Renal cortex interstitium (tissue), 11 donors: ENCODE measurements around the gene CDH3. TPM values are rescaled to one million over a fixed set of nuclear protein-coding genes. Genes with fewer than 3 reads are reported as not detected.
A peak's percentile ranks its signal among the peaks of the same experiment; 100 is the strongest.
"Not testable (repeated sequence)": the region's sequence is repeated elsewhere in the genome, so short reads cannot be mapped to it uniquely, and the experiment has no call there.

ENCODE experiments used
- DNase-seq, 11 donors: peaks; one replicate each; pipeline ENCODE4 v3.0.0-alpha.2; 2013; ENCODE audit warnings: low read depth in 9 of 11, low spot score in 4 of 11; ENCODE audit errors: extremely low read depth in 1 of 11
- polyA plus RNA-seq, 3 donors: library from polyadenylated mRNA; unstranded; fragments of 120-200 nt; gene quantifications; one replicate each; pipeline ENCODE4 v1.2.1, GENCODE V29; 2013; ENCODE audit not compliant: insufficient read length in 3 of 3

The CDH3 gene
- polyA plus RNA-seq, 3 donors, result 55.9 to 63.0 (median 60.3) TPM

GRCh38 chr16:68685685-68686478 lies 40.8 kb downstream of the CDH3 start:
- no peak for DNase-seq

- DNase-seq, result no peak
Measured at GRCh38 chr16:68686905-68687304, 41.8 kb downstream of the CDH3 start.

GRCh38 chr16:68689921-68690320 lies 44.8 kb downstream of the CDH3 start:
- no peak for DNase-seq

- no peak for DNase-seq
Measured at GRCh38 chr16:68695575-68695974, 50.5 kb downstream of the CDH3 start.

GRCh38 chr16:68696514-68696913 lies 51.4 kb downstream of the CDH3 start:
- no peak for DNase-seq

GRCh38 chr16:68698091-68698490 lies 53.0 kb downstream of the CDH3 start:
- DNase-seq, result no peak

- DNase-seq, result no peak
Measured at GRCh38 chr16:68700120-68700519, 55.0 kb downstream of the CDH3 start.

GRCh38 chr16:68700831-68701230 lies 55.7 kb downstream of the CDH3 start:
- peak in 4 of 11 donors; percentile 11 to 29 (median 18) for DNase-seq

GRCh38 chr16:68704232-68704867 lies 59.2 kb downstream of the CDH3 start:
- peak in 9 of 11 donors; percentile 52 to 74 (median 63) for DNase-seq

- DNase-seq, result peak in 4 of 11 donors; percentile 11 to 46 (median 22)
Measured at GRCh38 chr16:68707340-68708152, 62.4 kb downstream of the CDH3 start.

- no peak for DNase-seq
Measured at GRCh38 chr16:68710211-68710610, 65.1 kb downstream of the CDH3 start.

- DNase-seq, result no peak
Measured at GRCh38 chr16:68711421-68712139, 66.5 kb downstream of the CDH3 start.

- DNase-seq, result peak in 1 of 11 donors; percentile 37
Measured at GRCh38 chr16:68713361-68713760, 68.3 kb downstream of the CDH3 start.

- no peak for DNase-seq
Measured at GRCh38 chr16:68715471-68715870, 70.4 kb downstream of the CDH3 start.

- not testable (repeated sequence) for DNase-seq
Measured at GRCh38 chr16:68716516-68716915, 71.4 kb downstream of the CDH3 start.

GRCh38 chr16:68717684-68718083 lies 72.6 kb downstream of the CDH3 start:
- DNase-seq, result no peak

- no peak for DNase-seq
Measured at GRCh38 chr16:68718590-68718989, 73.5 kb downstream of the CDH3 start.

GRCh38 chr16:68719993-68720489 lies 74.9 kb downstream of the CDH3 start:
- no peak for DNase-seq
